HL-60 (cell line): ENCODE measurements around the gene KLHDC4.

ENCODE experiments used
- DNase-seq, 2 experiments: peaks; one replicate each; pipeline ENCODE4 v3.0.0-alpha.2; 2010 to 2020; ENCODE audit warnings: low read depth in 1 of 2, low spot score in 1 of 2
- H3K27ac ChIP-seq: fragments of 250-450 bp; sonication (Bioruptor Pico); replicated peaks from 2 replicates; pipeline ENCODE4 v1.5.1; 2020; ENCODE audit warnings: mild to moderate bottlenecking, moderate library complexity
- H3K27me3 ChIP-seq: fragments of 250-450 bp; sonication (Bioruptor Pico); 2 replicates; pipeline ENCODE4 v1.5.1; 2021; ENCODE audit warnings: mild to moderate bottlenecking, moderate library complexity; ENCODE audit not compliant: insufficient read depth, poor library complexity, severe bottlenecking
- H3K4me3 ChIP-seq: replicated peaks from 2 replicates; pipeline ENCODE4 v1.5.1; 2011; ENCODE audit warnings: mild to moderate bottlenecking, control low read depth, low read length; ENCODE audit not compliant: insufficient read depth
- GABPA ChIP-seq: IDR thresholded peaks from 2 replicates; pipeline ENCODE4 v1.6.1; 2012; ENCODE audit warnings: low read depth
- POLR2AphosphoS5 ChIP-seq: IDR thresholded peaks from 2 replicates; pipeline ENCODE4 v1.6.1; 2012; ENCODE audit warnings: low read depth
- REST ChIP-seq: IDR thresholded peaks from 2 replicates; pipeline ENCODE4 v1.6.1; 2012; ENCODE audit warnings: low read depth; ENCODE audit not compliant: insufficient replicate concordance
- SPI1 ChIP-seq: IDR thresholded peaks from 2 replicates; pipeline ENCODE4 v1.6.1; 2012; ENCODE audit warnings: low read depth, mild to moderate bottlenecking, borderline replicate concordance
- long read RNA-seq: library from polyadenylated mRNA; unstranded; transcript quantifications from one replicate; pipeline ENCODE4 v2.0.0, GENCODE V29; 2020
- TF ChIP-seq, protein P1 (sequence below): IDR thresholded peaks from one replicate; pipeline ENCODE4 v1.5.1; 2011; ENCODE audit warnings: low read length, control low read depth, inconsistent platforms; ENCODE audit not compliant: insufficient read depth

KLHDC4 gene
- long read RNA-seq, full-length matches to known transcripts: 9 of 50 reads
- long read RNA-seq, partial matches to known transcripts: 16 of 50 reads
- long read RNA-seq, other reads (novel, unspliced or antisense): 25 of 50 reads

DNA sequence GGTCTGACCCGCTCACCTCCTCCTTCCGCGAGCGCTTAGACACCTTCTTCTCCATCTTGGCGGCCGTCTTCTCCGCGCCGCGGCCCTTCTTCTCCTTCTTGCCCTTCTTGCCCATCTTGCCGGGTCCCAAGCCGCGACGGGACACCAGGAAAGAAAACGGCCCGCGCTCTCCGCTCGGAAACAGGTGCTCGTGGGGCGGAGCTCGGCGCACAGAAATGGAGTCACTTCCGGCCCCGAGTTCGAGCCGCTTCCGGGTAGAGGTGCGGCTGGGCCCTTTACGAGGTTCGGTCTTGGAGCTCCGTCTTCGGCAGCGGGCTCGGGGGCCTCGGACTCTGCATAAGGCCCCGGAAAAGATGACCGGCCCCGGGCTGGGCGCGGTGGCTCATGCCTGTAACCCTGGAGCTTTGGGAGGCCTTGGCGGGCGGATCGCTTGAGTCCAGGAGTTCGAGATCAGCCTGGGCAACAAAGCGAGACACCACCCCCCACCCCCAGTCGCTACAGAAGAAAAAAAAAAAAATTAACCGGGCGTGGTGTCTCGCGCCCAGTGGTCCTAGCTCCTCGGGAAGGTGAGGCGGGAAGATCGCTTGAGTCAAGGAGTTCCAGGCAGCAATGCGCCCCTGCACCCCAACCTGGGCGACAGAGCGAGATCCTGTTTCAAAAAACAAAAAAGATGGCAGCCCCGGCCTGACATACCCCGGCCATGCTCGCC is at the start of gene KLHDC4:
Gene KLHDC4, minus strand, starts transcription at position 211 of the 709 bp plus-strand sequence. Its CDS starts 96 bp downstream, at position 115.
- no peaks in the 10 kb centered on the region for H3K27me3 ChIP-seq
- H3K4me3 ChIP-seq: peak within 1 kb of the TSS; percentile 82
- peak; percentile 56 to 77 for DNase-seq
- H3K27ac ChIP-seq: peak within 1 kb of the TSS; percentile 85
- TF ChIP-seq, protein P1, sequence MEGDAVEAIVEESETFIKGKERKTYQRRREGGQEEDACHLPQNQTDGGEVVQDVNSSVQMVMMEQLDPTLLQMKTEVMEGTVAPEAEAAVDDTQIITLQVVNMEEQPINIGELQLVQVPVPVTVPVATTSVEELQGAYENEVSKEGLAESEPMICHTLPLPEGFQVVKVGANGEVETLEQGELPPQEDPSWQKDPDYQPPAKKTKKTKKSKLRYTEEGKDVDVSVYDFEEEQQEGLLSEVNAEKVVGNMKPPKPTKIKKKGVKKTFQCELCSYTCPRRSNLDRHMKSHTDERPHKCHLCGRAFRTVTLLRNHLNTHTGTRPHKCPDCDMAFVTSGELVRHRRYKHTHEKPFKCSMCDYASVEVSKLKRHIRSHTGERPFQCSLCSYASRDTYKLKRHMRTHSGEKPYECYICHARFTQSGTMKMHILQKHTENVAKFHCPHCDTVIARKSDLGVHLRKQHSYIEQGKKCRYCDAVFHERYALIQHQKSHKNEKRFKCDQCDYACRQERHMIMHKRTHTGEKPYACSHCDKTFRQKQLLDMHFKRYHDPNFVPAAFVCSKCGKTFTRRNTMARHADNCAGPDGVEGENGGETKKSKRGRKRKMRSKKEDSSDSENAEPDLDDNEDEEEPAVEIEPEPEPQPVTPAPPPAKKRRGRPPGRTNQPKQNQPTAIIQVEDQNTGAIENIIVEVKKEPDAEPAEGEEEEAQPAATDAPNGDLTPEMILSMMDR: no peak
- TF ChIP-seq GABPA: peak; percentile 87
- no peak for TF ChIP-seq REST
- peak; percentile 44; the same call in 1 of the 2 replicates for TF ChIP-seq POLR2AphosphoS5
- no peak for TF ChIP-seq SPI1

DNA sequence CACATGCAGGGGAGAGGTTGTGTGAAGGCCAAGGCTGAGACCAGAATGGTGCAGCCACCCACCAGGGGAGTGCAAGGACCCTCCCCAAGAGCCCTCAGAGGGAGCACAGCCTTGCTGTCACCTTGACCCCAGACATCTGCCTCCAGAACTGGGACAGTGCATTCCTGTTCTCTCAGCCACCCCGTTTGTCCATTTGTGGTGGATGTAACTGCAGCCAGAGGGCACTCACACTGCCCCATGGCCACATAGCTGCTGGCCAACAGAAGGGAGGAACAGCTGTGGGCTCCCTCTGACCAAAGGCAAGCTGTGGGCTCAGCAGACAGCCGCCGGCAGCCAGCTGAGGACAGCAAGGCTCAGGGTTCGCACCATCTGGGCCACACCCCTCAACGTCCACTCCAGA is 49.8 kb upstream of the KLHDC4 start:
- no peaks in the 10 kb centered on the region for H3K27me3 ChIP-seq
- no peak for DNase-seq
- TF ChIP-seq SPI1 (no peak), POLR2AphosphoS5 (no peak), REST (no peak), GABPA (no peak)
- TF ChIP-seq, protein P1: no peak
- peak overlapping the region; percentile 62 for H3K27ac ChIP-seq
- H3K4me3 ChIP-seq: no peak overlapping the region

DNA sequence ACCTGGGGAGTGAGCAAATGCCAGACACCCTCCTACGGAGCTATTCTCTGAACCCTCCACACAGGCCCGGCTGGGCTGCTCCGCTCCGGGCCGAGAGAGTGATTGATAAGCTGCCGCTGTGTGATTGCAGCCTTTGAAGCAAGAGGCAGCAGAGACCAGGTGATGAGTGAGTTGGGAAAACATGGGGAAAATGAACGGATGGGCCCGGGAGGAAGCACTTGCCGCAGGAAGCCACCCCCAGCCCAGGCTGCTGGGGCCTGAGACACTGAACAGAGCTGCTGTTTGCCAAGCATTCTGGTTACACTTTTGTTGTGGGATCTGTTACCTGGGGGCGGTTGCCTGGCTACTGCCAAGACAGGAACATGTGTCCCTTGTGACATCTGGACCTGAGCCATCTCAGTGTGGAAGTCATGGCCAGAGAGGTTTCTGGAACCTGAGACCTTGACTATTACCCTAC is 46.4 kb upstream of the KLHDC4 start:
- Histone ChIP-seq H3K27ac (no peak overlapping the region), H3K27me3 (no peaks in the 10 kb centered on the region)

More for the DNA sequence above, 46.4 kb upstream of the KLHDC4 start:
- DNase-seq: no peak
- TF ChIP-seq POLR2AphosphoS5 (no peak), SPI1 (no peak), GABPA (no peak), REST (no peak)
- TF ChIP-seq, protein P1: no peak
- H3K4me3 ChIP-seq: no peak overlapping the region
